GM18508 (cell line): ENCODE data around the gene KLHL21.
"Not testable (repeated sequence)": the region's sequence is repeated elsewhere in the genome, so short reads cannot be mapped to it uniquely, and the experiment has no call there.

Experiments used
- ATAC-seq: cut with Tn5 transposase; IDR thresholded peaks from one replicate; pipeline ENCODE4 v1.9.1; 2021; ENCODE audit warnings: moderate number of reproducible peaks; ENCODE audit not compliant: insufficient read depth, unreplicated experiment

Gene KLHL21

GRCh38 chr1:6585081-6585722 lies 17.5 kb downstream of the KLHL21 start:
- no peak for ATAC-seq

- ATAC-seq: no peak
Observed at GRCh38 chr1:6584126-6585080, 18.3 kb downstream of the KLHL21 start.

- ATAC-seq: no peak
Observed at GRCh38 chr1:6582370-6582769, 20.3 kb downstream of the KLHL21 start.

- ATAC-seq: no peak
Observed at GRCh38 chr1:6581561-6582305, 20.9 kb downstream of the KLHL21 start.

- no peak for ATAC-seq
Observed at GRCh38 chr1:6580593-6581409, 21.9 kb downstream of the KLHL21 start.

- no peak for ATAC-seq
Observed at GRCh38 chr1:6580119-6580592, 22.5 kb downstream of the KLHL21 start.

GRCh38 chr1:6579374-6580118 lies 23.1 kb downstream of the KLHL21 start, which contains the start of gene ZBTB48:
ZBTB48 (plus strand) TSS chr1:6579994; CDS start chr1:6580610, 616 bp downstream.
- ATAC-seq: peak; percentile 78

- no peak for ATAC-seq
Observed at GRCh38 chr1:6578624-6579373, 23.9 kb downstream of the KLHL21 start.

- ATAC-seq: no peak
Observed at GRCh38 chr1:6577831-6578525, 24.7 kb downstream of the KLHL21 start.

GRCh38 chr1:6574818-6575217 lies 27.9 kb downstream of the KLHL21 start:
- no peak for ATAC-seq

GRCh38 chr1:6574025-6574620 lies 28.5 kb downstream of the KLHL21 start:
- no peak for ATAC-seq

GRCh38 chr1:6572653-6573383 lies 29.9 kb downstream of the KLHL21 start:
- ATAC-seq: no peak

- ATAC-seq: no peak
Observed at GRCh38 chr1:6570987-6571386, 31.7 kb downstream of the KLHL21 start.

GRCh38 chr1:6570100-6570499 lies 32.6 kb downstream of the KLHL21 start:
- ATAC-seq: no peak

GRCh38 chr1:6569033-6569432 lies 33.6 kb downstream of the KLHL21 start:
- no peak for ATAC-seq

GRCh38 chr1:6560267-6560666 lies 42.4 kb downstream of the KLHL21 start:
- ATAC-seq: no peak

GRCh38 chr1:6559161-6559560 lies 43.5 kb downstream of the KLHL21 start:
- not testable (repeated sequence) for ATAC-seq
